ENCODE data around the gene WDR88. TPM values are rescaled to one million over a fixed set of nuclear protein-coding genes. Genes with fewer than 3 reads are reported as not detected.

Gene WDR88
- total RNA-seq, 1 donor from 2014 or later = not detected

GRCh38 chr19:33201886-33202545 lies 70.1 kb downstream of the WDR88 start:
- H3K4me1 Mint-ChIP-seq = peaks cover 3% of the 10 kb centered on the region
- H3K27me3 Mint-ChIP-seq (ENCODE audit: low read depth) = no peaks in the 10 kb centered on the region

GRCh38 chr19:33202546-33203507 lies 70.9 kb downstream of the WDR88 start:
- peaks cover 5% of the 10 kb centered on the region for H3K36me3 Mint-ChIP-seq (ENCODE audit: low read depth)
- H3K27ac Mint-ChIP-seq (ENCODE audit: unreplicated experiment) = no peak overlapping the region

More at GRCh38 chr19:33201886-33202545, 70.1 kb downstream of the WDR88 start:
- DNase-seq (ENCODE audit: low read depth, low spot score) = no peak
- no peak overlapping the region for H3K27ac Mint-ChIP-seq (ENCODE audit: unreplicated experiment)
- TF ChIP-seq CTCF (conservative IDR thresholded peaks at IDR 0.05) = no peak
- H3K9me3 Mint-ChIP-seq = no peaks in the 10 kb centered on the region
- H3K4me3 Mint-ChIP-seq = no peak overlapping the region
- H3K36me3 Mint-ChIP-seq (ENCODE audit: low read depth) = peaks cover 5% of the 10 kb centered on the region

GRCh38 chr19:33203529-33203928 lies 71.6 kb downstream of the WDR88 start:
- Mint-ChIP-seq H3K27ac (ENCODE audit: unreplicated experiment) (no peak overlapping the region), H3K4me1 (no peaks in the 10 kb centered on the region), H3K4me3 (no peak overlapping the region), H3K9me3 (no peaks in the 10 kb centered on the region), H3K36me3 (ENCODE audit: low read depth) (peaks cover 5% of the 10 kb centered on the region), H3K27me3 (ENCODE audit: low read depth) (no peaks in the 10 kb centered on the region)
- no peak for DNase-seq (ENCODE audit: low read depth, low spot score)
- TF ChIP-seq CTCF (conservative IDR thresholded peaks at IDR 0.05) = no peak

More at GRCh38 chr19:33202546-33203507, 70.9 kb downstream of the WDR88 start:
- Mint-ChIP-seq H3K4me3 (no peak overlapping the region), H3K9me3 (no peaks in the 10 kb centered on the region), H3K27me3 (ENCODE audit: low read depth) (no peaks in the 10 kb centered on the region), H3K4me1 (no peaks in the 10 kb centered on the region)
- no peak for DNase-seq (ENCODE audit: low read depth, low spot score)
- no peak for TF ChIP-seq CTCF (conservative IDR thresholded peaks at IDR 0.05)

DNA sequence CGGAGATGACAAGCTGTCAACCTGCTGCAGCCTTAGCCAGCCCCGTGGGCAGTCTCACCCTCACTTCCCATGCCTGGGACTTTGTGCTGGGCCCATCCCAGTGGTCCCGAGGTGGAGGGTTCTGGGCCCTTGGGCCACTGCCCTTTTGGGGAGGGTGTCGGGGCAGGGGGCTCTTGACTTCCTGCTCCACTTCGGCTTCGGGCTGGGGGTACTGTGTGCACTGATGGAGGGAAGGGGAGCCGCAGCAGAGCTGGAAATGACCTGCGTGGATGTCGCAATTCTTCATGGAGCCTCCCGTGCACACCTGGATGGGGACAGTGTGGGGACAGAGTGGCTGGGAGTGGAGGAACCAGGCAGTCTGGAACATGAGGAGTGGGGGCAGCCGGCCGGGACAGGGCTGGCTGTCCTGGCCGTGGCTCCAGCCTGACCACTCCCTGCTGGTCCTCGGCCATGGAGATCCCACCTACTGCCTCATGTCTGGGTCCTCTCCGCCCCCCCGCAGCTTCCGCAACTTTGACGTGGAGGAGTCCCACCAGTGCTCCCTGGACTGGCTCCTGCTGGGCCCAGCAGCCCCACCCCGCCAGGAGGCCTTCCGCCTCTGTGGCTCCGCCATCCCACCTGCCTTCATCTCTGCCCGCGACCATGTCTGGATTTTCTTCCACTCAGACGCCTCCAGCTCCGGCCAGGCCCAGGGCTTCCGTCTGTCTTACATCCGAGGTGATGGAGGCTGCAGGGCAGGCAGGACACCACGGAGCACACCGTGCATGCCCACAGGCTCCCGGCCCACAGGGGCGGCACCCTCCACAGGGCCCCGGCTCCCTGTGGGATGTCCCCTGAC lies 72.4 kb downstream of the WDR88 start:
- H3K9me3 Mint-ChIP-seq = no peaks in the 10 kb centered on the region
- H3K27ac Mint-ChIP-seq (ENCODE audit: unreplicated experiment) = no peak overlapping the region
- H3K27me3 Mint-ChIP-seq (ENCODE audit: low read depth) = no peaks in the 10 kb centered on the region
- peaks cover 5% of the 10 kb centered on the region for H3K36me3 Mint-ChIP-seq (ENCODE audit: low read depth)
- no peak overlapping the region for H3K4me3 Mint-ChIP-seq
- H3K4me1 Mint-ChIP-seq = no peaks in the 10 kb centered on the region
- no peak for TF ChIP-seq CTCF (conservative IDR thresholded peaks at IDR 0.05)
- DNase-seq (ENCODE audit: low read depth, low spot score) = no peak

- DNase-seq (ENCODE audit: low read depth, low spot score) = no peak
- Mint-ChIP-seq H3K27me3 (ENCODE audit: low read depth) (no peaks in the 10 kb centered on the region), H3K4me3 (no peak overlapping the region), H3K27ac (ENCODE audit: unreplicated experiment) (no peak overlapping the region), H3K9me3 (no peaks in the 10 kb centered on the region), H3K4me1 (no peaks in the 10 kb centered on the region), H3K36me3 (ENCODE audit: low read depth) (peaks cover 5% of the 10 kb centered on the region)
- TF ChIP-seq CTCF (conservative IDR thresholded peaks at IDR 0.05) = no peak
Measured at GRCh38 chr19:33205110-33205509, 73.2 kb downstream of the WDR88 start.

All from neural crest cell (in vitro differentiated cells).